ENCODE results near the gene UROS.

The UROS gene

DNA sequence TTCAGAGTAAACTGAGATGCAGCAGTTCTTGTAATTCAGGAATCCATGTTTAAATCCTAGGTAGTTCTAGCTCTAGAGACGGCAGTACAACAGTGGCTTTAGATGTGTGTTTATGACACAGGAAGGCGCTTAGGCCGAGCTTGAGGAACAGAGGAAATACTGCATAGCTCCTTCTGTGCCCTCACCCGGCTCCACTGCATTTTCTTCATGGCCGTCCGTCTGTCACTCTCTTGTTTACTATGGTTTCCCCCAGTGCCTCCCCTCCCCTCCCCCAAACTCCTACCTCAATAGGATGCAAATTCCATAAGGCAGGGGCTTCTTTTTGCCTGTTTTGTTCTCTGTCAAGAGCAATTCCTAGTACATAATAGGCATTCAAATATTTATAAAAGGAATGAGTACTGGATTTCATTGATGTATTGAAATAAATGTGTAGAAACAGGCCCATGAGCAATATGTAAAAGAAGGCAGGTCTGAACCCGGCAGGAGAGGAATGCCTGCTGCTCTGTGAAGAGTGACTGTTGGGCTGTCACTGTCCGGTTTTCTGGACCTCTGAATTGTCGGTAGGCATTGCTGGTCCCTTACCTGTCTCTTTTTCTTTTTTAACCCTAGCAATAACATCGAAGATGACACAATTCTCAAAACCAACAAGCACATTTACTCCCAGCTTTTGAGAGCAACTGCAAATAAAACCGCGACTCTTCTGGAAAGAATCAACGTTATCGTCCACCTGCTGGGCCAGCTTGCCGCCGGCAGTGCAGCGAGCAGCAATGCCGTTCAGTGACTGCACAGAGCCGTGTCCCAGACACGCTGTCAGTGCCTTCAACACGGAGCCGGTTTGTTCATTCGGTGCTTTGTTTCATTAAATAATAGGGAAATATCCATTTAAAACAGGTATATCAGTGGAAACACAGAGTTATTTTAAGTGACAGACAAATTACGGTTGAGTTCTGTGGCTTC lies 60.1 kb downstream of the UROS start:
- no peak overlapping the region for H3K27ac ChIP-seq
- TF ChIP-seq, protein P1, sequence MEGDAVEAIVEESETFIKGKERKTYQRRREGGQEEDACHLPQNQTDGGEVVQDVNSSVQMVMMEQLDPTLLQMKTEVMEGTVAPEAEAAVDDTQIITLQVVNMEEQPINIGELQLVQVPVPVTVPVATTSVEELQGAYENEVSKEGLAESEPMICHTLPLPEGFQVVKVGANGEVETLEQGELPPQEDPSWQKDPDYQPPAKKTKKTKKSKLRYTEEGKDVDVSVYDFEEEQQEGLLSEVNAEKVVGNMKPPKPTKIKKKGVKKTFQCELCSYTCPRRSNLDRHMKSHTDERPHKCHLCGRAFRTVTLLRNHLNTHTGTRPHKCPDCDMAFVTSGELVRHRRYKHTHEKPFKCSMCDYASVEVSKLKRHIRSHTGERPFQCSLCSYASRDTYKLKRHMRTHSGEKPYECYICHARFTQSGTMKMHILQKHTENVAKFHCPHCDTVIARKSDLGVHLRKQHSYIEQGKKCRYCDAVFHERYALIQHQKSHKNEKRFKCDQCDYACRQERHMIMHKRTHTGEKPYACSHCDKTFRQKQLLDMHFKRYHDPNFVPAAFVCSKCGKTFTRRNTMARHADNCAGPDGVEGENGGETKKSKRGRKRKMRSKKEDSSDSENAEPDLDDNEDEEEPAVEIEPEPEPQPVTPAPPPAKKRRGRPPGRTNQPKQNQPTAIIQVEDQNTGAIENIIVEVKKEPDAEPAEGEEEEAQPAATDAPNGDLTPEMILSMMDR (conservative IDR thresholded peaks at IDR 0.05) = no peak

DNA sequence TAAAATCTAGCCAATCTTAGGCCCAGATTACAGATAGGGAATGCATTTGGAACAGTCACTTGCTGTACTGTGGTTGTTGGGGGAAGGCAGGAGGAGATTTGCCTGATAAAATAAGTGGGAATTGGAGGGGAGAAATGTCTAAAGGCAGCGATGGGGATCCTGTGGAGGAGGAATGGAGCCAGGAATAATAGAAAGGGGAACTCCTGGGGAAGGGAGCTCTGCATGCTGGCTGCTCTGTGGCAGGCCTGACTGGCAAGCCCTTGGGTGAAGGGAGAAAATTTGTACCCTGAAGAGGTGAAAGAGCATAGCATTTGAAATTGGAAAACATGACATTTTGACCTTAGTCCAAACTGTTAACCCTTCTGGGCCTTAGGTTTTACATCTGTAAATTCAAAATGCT lies 61.1 kb downstream of the UROS start:
- TF ChIP-seq, protein P1 (conservative IDR thresholded peaks at IDR 0.05) = no peak

DNA sequence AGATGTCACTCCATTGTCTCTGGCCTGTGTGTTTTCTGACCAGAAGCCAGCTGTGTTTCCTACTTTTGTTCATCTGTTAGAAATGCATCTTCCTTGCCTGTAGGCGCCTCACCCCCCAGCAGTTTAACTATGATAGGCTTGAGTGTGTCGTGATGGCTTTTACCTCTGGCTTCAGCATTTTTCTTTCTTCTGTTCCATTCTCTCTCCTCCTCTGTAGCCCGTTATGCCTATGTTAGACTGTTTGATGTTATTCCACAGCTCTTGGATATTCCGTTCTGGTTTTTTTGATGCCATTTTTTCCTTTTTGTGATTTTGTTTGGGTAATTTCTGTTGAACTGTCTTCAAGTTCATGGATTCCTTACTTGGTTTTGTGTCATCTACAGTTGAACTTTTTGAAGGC lies 65.3 kb downstream of the UROS start:
- TF ChIP-seq, protein P1 (conservative IDR thresholded peaks at IDR 0.05) = no peak
- H3K27ac ChIP-seq = peak overlapping the region; percentile 87

More for the DNA sequence above, 61.1 kb downstream of the UROS start:
- no peak overlapping the region for H3K27ac ChIP-seq

DNA sequence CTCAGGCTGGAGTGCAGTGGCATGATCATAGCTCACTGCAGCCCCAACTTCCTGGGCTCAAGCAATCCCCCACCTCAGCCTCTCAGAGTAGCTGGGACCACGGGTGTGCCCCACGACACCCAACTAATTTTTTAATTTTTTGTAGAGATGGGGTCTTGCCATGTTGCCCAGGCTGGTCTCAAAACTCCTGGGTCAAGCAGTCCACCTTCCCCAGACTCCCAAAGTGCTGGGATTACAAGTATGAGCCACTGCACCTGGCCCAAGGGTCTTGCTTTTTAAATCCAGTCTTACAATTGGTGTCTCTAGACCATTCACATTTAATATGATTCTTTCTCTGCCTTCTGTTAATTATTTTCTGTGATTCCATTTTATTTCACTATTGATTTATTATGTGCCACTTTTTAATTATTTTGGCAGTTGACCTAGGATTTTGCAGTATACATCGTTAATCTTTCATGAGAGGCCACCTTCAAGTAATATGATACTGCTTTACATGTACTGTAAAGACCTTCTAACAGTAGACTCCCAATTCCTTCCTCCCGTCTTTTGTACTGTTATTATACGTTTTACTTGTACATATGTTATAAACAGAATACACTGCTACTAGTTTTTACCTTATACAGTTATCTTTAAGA lies 66.1 kb downstream of the UROS start:
- TF ChIP-seq, protein P1 (conservative IDR thresholded peaks at IDR 0.05) = no peak
- peak overlapping the region; percentile 87 for H3K27ac ChIP-seq

DNA sequence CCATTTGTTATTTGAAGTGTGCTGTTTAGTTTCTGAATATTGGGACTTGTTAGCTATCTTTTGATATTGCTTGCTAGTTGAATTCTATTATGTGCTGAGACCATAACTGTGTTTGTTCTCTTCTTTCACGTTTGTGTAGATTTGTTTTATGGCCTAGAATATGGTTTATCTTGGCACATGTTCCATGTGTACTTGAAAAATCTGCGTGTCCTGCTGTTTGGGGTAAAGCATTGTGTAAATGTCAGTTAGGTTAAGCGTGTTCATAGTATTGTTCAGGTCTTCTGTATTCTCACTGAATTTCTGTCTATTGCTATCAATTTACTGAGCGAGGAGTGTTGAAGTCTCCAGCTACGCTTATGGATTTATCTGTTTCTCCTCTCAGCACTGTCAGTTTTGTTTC lies 66.9 kb downstream of the UROS start:
- TF ChIP-seq, protein P1 (conservative IDR thresholded peaks at IDR 0.05) = no peak
- peak overlapping the region; percentile 87 for H3K27ac ChIP-seq

DNA sequence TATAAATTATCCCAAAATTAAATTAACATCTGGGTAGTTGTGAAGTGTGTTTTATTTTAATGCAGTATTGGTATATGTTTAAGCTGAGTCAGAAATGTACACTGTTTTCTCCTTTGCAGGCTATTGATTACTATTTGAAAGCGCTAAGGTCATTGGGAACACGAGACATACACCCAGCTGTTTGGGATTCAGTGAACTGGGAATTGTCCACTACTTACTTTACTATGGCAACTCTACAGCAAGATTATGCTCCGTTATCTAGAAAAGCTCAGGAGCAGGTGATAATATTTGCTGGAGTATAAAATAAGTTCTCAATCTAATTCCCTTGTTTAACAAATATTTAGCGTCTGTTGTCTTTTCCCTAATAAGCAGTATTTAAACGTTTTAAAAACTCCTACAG lies 75.6 kb downstream of the UROS start:
- TF ChIP-seq, protein P1 (conservative IDR thresholded peaks at IDR 0.05) = no peak
- H3K27ac ChIP-seq = no peak overlapping the region

DNA sequence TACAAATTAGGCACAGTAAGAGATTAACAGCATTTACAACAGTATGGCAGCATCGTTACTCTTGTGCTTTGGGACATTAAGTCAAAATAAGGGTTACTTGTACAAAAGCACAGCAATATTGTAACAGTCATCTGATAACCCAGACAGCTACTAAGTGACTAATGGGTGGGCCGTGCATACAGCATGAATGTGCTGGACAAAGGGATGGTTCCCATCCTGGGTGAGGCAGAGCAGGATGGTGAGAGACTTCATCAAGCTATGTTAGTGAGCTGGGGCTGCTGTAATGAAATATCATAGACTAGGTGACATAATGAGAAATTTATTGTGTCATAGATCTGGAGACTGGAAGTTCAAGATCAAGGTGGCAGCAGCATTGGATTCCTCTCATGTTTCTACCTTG lies 78.1 kb downstream of the UROS start:
- TF ChIP-seq, protein P1 (conservative IDR thresholded peaks at IDR 0.05) = no peak
- H3K27ac ChIP-seq = no peak overlapping the region

All from VCaP (cell line).